DMS 273 (cell line): ENCODE measurements around the gene HM13.
"Not testable (repeated sequence)": the region's sequence is repeated elsewhere in the genome, so short reads cannot be mapped to it uniquely, and the experiment has no call there.

Source experiments
- DNase-seq: peaks from one replicate; lab custom pipeline; 2025; ENCODE audit not compliant: unreplicated experiment; lab: John Stamatoyannopoulos, UW

HM13 gene

GRCh38 chr20:31542201-31542842 is 28.1 kb downstream of the HM13 start:
- no peak for DNase-seq

GRCh38 chr20:31542963-31543362 is 28.7 kb downstream of the HM13 start:
- DNase-seq = no peak

- DNase-seq = no peak
Observed at GRCh38 chr20:31543966-31544598, 29.8 kb downstream of the HM13 start.

GRCh38 chr20:31544600-31544999 is 30.4 kb downstream of the HM13 start:
- DNase-seq = no peak

- not testable (repeated sequence) for DNase-seq
Observed at GRCh38 chr20:31545621-31546040, 31.4 kb downstream of the HM13 start.

GRCh38 chr20:31547017-31547675 is 32.9 kb downstream of the HM13 start:
- peak; percentile 89 for DNase-seq

- DNase-seq = no peak
Observed at GRCh38 chr20:31547720-31548298, 33.6 kb downstream of the HM13 start.

- DNase-seq = no peak
Observed at GRCh38 chr20:31548820-31549512, 34.7 kb downstream of the HM13 start.

GRCh38 chr20:31549513-31549880 is 35.3 kb downstream of the HM13 start:
- DNase-seq = no peak

GRCh38 chr20:31550099-31550498 is 35.9 kb downstream of the HM13 start:
- no peak for DNase-seq

GRCh38 chr20:31551163-31552081 is 37.2 kb downstream of the HM13 start:
- DNase-seq = no peak

- DNase-seq = no peak
Observed at GRCh38 chr20:31555203-31555775, 41.0 kb downstream of the HM13 start.

GRCh38 chr20:31559704-31560093 is 45.5 kb downstream of the HM13 start:
- DNase-seq = no peak

GRCh38 chr20:31560094-31560745 is 46.0 kb downstream of the HM13 start:
- peak; percentile 80 for DNase-seq

GRCh38 chr20:31560746-31561598 is 46.7 kb downstream of the HM13 start:
- no peak for DNase-seq

- DNase-seq = no peak
Observed at GRCh38 chr20:31562241-31562640, 48.0 kb downstream of the HM13 start.

GRCh38 chr20:31564284-31564683 is 50.0 kb downstream of the HM13 start:
- no peak for DNase-seq

- no peak for DNase-seq
Observed at GRCh38 chr20:31565699-31566318, 51.6 kb downstream of the HM13 start.
